GM19395 (cell line): ENCODE measurements around the gene ZNF256.

Experiments
- ATAC-seq: cut with Tn5 transposase; IDR thresholded peaks from one replicate; pipeline ENCODE4 v1.9.1; 2021; ENCODE audit warnings: mild to moderate bottlenecking, moderate library complexity; ENCODE audit not compliant: unreplicated experiment

ZNF256 gene

DNA sequence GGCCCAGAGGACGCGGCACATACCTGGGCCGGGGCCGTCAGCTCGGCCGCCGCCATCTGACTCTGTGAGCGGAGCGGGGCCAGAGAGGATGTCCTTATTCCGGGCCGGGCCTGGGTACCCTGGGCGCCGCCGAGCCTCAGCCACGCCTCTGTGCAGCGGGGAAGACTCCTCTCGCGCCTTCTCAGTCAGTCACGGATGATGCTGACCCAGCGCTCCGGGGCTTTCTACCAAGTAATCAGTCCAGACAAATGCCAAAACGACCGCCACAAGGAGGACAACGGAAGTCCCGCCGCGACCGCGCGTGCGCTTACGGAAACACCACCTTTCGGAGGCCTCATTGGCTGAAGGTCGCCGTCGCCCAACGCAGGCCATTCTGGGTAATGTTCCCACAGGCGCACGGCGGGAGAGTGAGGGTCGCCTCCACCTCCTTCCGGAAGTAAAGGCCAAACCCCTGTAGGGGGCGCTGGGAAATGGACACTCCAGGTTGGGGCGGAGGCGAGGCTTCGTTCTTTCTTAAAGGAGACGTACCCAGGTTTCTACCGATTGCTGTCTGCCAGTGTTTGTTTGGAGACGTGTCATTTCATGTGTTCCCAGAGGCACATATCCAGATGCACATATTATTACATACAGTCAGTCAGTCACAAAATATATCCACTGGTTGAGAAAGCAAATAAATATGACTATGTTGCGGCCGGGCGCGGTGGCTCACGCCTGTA is at the start of gene ZNF256:
Gene ZNF256 (minus strand): TSS at position 288 of the 716 bp plus-strand sequence. CDS start 232 bp downstream, at position 56.
- ATAC-seq = peak; percentile 89

- ATAC-seq = no peak
Observed at GRCh38 chr19:57992841-57993240, 45.3 kb upstream of the ZNF256 start.

DNA sequence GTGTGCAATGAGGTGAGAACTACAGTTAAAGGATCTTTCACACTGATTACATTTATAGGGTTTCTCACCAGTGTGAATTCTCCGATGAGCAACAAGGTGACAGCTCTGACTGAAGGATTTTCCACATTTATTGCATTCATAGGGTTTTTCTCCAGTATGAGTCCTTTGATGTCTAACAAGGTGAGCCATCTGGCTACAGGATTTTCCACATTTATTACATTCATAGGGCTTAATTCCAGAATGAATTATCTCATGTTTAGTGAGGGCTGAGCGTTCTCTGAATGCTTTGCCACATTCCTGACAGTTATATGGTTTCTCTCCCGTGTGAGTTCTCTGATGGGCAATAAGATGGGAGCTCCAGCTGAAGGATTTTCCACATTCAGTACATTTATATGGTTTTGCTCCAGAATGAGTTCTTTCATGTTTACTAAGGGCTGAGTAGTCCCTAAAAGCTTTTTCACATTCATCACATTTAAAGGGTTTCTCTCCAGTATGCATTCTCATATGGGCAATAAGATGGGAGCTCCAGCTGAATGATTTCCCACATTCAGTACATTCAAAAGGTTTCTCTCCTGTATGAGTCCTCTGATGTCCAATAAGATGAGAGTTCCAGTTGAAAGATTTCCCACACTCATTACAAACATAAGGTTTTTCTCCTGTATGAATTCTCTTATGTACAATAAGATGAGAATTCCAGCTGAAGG is 31.2 kb upstream of the ZNF256 start:
- no peak for ATAC-seq

DNA sequence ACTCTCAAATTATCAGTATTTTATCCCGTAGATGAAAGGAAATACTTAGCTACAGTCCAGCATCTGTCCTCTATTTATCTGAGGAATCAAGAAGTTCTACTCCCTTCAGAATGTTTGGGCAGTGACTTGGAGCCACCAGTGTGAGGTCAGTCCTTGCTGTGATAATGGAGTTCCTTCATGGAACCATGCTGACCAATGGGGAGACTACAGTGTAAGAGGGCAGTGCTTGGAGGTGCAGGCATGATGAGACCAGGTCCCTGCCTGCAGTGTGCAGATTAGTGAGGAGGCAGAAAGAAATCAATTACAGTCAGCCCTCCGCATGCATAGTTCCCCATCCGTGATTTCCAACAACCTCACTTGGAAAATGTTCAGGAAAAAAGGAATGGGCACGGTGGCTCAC is 26.9 kb upstream of the ZNF256 start, which contains the start of gene C19orf18:
Gene C19orf18 (minus strand): TSS at position 101 of the 400 bp plus-strand sequence. CDS start 102 bp downstream, outside the sequence.
- no peak for ATAC-seq

DNA sequence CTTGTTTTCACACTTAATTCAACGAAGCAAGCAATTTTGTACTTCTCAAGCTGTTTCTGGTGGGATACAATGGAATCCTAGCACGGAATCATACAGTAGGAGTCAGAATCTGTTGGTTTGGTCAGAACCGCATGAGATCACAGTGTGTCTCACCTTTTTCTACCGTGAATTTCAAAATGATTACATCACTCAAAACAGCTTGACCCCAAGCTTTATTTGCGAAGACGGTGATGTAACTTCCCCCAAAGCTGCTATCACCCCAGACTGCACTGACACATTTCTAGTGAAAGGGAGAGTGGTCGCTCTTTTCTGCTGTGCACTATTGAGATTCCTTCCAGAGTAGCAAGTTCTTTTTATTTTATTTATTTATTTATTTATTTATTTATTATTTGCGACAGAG is 17.3 kb upstream of the ZNF256 start:
- no peak for ATAC-seq

- ATAC-seq = no peak
Observed at GRCh38 chr19:57961785-57962184, 14.3 kb upstream of the ZNF256 start.

DNA sequence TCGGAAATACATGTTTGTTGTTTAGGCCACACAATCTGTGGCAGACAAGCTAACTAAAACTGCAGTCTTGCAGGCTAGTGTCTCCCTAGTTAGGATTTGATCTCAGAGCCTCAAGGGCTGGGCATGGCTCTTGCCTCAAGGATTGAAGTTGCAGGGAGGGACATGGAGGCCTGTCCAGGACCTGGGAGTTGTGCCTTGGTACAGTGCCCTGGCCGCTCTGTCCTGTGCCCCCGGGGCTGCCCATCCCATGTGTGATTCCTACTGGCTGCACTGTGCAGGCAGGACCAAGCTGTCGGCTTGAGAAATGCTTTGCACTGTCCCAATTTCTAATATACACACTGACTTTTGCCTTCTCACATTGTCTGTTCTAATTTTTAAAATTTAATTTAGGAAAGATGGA is 7.5 kb upstream of the ZNF256 start:
- ATAC-seq = no peak

- no peak for ATAC-seq
Observed at GRCh38 chr19:57949702-57950101, 2.2 kb upstream of the ZNF256 start.

GRCh38 chr19:57949296-57949695 is 1.8 kb upstream of the ZNF256 start:
- no peak for ATAC-seq

- peak; percentile 6 for ATAC-seq
Observed at GRCh38 chr19:57947088-57947418, 453 bp downstream of the ZNF256 start.

DNA sequence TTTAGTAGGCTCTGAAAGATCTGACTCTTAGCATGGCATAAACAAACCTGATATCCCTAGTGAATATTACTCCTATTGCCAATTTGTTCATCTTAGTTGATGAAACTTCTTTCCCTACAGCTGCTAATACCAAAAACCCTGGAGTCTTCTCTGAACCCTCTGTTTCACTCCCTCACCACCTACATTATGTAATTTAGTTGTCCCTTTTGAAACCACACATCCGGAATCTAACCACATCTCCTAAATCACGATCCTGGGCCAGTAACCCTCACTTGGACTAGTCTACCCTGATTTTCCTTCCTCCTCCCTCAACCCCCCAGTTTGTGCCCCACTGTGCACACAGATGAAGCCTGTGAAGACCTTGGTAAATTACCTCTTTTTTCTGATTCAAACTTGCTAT is 1.2 kb downstream of the ZNF256 start:
- no peak for ATAC-seq

GRCh38 chr19:57941593-57941992 is 5.9 kb downstream of the ZNF256 start:
- no peak for ATAC-seq

GRCh38 chr19:57935731-57936130 is 11.8 kb downstream of the ZNF256 start:
- ATAC-seq = no peak

DNA sequence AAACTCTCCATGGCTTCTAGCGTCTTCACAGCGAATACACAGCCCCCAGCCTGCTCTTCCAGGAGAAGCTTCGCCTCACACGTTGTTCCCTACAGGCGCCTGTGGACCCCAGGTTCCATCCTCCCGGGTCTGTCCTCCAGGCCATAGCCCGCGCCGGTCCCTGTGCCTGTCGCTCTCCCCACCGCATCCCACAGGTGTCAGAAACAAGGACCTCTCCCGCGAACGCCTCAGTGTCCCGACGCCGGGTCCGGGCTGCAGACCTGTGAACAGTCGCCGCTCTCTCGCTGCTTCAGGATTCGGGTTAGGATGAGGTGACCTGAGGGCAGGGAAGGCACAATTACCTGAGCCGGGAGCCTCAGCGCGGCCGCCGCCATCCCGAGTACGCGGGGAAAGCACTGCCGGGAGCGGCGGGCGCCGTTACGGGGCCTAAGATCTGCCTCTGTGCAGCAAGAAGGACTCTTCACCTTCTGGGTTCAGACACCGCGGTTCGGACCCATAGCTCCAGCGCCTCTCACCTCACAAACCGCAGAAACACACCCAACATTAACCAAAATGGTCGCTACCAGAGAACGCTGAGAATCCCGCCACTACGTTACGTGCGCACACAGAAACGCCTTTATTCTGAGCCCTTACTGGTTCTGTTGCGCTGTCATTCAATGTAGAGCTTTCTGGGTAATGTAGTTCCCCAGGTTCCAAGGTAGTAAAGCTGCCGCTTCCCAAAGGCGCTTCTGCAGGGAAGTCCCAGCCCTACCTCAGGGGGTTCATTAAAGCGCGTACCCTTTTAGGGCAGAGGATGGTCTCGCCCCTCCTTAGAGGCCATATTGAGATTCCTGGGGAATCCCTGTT is 12.5 kb downstream of the ZNF256 start, which contains the start of gene ZNF418:
Gene ZNF418 (minus strand): TSS at position 583 of the 846 bp plus-strand sequence. CDS start 1,580 bp downstream, outside the sequence.
- ATAC-seq = peak; percentile 77

DNA sequence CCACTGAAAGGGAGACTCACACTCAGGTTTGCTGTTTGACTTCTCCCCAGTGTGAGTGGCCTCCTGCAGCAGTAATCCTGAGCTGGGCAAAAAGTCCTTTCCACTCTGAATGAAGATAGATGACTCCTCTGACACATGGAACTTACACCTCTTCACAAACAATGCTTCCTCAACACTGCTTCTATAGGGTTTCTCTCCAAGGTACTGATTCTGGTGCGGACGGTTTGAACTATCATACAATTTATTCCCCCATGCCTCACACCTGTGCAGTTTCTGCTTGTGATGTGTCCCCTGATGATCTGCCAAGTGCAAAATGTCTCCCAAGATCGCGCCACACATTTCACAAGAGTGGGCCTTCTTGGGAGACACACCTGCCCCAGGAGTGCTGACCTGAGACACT is 19.9 kb downstream of the ZNF256 start:
- ATAC-seq = no peak

DNA sequence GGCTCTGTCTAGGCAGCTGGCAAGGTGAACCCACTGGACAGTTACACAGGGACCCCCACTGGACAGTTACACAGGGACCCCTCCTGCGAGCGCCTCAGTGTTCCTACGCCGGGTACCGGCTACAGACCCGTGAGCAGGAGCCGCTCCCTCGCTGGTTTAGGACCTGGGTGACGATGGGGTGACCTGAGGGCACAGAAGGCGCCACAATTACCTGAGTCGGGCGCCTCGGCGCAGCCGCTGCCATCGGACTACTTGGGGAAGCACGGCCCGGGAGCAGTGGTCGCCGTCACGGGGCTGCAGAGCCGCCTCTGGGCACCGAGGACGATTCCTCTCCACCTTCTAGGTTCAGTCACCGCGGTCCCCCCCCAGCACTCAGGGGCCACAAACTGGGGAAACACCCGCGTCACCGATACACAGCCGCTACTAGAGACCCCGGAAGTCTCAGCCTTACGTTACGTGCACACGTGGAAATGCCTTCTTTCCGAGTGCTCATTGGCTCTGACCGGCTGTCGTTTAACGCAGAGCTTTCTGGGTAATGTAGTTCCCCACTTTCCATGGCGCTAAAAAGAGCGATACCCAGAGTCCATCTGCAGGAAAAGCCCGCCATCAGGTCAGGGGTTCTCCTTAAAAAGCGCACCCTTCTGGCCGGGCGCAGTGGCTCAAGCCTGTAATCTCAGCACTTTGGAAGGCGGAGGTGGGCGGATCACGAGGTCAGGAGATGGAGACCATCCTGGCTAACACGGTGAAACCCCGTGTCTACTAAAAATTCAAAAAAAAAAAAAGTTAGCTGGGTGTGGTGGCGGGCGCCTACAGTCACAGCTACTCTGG is 31.1 kb downstream of the ZNF256 start, which contains the start of gene ZNF417:
Gene ZNF417 (minus strand): TSS at position 425 of the 828 bp plus-strand sequence. CDS start 181 bp downstream, at position 244.
- peak; percentile 98 for ATAC-seq

- no peak for ATAC-seq
Observed at GRCh38 chr19:57914531-57914930, 33.0 kb downstream of the ZNF256 start.

DNA sequence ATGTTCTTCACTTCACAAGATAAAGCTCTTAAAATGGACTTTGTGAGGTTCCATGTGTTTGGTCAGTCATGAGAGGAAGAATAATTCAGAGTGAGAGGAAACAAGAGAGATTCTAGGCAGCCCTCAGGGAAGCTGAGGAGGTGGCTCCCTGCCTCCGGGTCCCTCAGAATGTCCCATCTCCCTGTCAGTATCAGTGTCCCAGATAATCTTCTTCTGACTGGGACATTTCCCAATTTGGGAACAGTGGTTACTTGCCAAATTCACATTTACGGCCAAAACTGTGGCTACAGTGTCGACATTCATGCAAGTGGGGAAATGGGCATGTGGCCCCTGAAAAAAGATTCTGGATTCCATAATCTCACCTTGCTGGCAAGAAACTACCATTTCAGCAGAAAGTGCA is 40.1 kb downstream of the ZNF256 start:
- ATAC-seq = no peak

DNA sequence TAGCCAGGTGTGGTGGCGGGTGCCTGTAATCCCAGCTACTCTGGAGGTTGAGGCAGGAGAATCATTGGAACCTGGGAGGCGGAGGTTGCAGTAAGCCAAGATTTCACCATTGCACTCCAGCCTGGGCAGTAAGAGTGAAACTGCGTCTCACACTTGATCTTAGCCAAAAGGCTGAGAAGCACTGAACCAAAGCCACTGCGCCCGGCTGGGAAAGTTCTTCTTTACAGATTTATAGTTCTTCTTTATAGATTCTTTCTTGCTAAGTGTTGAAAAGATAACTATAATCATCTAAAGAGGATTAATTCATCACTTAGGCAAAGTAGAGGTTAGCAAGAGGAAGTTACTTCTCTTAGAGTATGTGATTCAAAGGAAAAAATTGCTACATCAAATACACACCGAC is 42.2 kb downstream of the ZNF256 start:
- ATAC-seq = no peak

GRCh38 chr19:57903618-57904184 is 43.8 kb downstream of the ZNF256 start:
- no peak for ATAC-seq
